GM10847 (cell line): ENCODE data around the gene PANK4.

Experiments
- POLR2A ChIP-seq: IDR thresholded peaks from 2 replicates; pipeline ENCODE4 v1.6.1; 2011; ENCODE audit not compliant: insufficient read length; ENCODE audit errors: extremely low read depth

PANK4 gene

GRCh38 chr1:2525920-2526823, at the start of gene PANK4:
PANK4 (minus strand) TSS chr1:2526596; CDS start chr1:2526587, 9 bp downstream.
- TF ChIP-seq POLR2A = peak; percentile 70

- TF ChIP-seq POLR2A = no peak
Measured at GRCh38 chr1:2574350-2574749, 48.0 kb upstream of the PANK4 start.

GRCh38 chr1:2573250-2573920, 47.0 kb upstream of the PANK4 start:
- no peak for TF ChIP-seq POLR2A

DNA sequence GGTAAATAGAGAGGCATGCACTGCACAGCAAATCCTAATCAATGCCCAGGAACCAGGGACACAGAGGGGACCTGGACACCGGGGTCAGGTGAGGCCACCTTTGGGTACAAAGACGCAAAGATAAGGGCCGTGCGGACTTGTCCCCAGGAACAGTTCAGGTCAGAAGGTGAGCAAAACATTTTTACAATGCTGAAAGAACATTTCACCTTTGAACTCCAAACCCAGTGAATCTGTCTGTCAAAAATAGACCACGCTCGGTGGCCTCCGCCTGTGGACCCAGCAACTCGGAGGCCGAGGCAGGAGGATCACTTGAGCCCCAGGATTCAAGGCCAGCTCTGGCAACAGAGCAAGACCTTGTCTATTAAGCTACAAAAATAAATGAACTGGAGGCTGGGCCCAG, 45.0 kb upstream of the PANK4 start:
- no peak for TF ChIP-seq POLR2A

- no peak for TF ChIP-seq POLR2A
Measured at GRCh38 chr1:2570332-2570731, 43.9 kb upstream of the PANK4 start.

GRCh38 chr1:2569060-2569459, 42.7 kb upstream of the PANK4 start:
- no peak for TF ChIP-seq POLR2A

- TF ChIP-seq POLR2A = no peak
Measured at GRCh38 chr1:2567083-2567679, 40.8 kb upstream of the PANK4 start.

GRCh38 chr1:2566101-2567045, 40.0 kb upstream of the PANK4 start:
- TF ChIP-seq POLR2A = no peak

DNA sequence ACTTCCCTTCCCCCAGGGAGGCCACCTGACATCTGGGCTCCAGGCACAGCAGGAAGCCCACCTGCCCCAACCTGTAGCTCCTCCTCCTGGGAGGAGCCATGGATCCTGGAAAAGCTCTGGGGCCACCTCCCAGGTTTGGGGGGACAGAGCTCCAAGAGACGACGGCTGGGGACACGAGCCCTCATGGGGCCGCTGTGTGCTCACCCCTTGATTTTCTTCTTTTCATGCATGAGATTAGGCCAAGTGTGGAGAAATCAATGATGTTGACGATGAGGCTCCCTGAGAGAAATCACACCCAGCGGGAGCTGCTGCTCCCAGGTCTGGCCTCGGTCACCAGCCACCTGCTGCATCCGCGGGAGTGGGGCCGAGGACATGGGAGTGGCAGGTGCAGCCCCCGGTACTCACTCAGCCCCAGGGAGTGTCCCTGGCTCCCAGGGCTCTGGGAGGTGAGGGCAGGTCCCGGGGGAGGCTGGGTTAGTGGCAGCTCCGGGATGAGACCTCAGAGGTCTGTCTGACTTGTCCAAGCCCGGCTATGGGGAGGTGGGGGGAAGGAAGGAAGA, 38.5 kb upstream of the PANK4 start:
- no peak for TF ChIP-seq POLR2A

DNA sequence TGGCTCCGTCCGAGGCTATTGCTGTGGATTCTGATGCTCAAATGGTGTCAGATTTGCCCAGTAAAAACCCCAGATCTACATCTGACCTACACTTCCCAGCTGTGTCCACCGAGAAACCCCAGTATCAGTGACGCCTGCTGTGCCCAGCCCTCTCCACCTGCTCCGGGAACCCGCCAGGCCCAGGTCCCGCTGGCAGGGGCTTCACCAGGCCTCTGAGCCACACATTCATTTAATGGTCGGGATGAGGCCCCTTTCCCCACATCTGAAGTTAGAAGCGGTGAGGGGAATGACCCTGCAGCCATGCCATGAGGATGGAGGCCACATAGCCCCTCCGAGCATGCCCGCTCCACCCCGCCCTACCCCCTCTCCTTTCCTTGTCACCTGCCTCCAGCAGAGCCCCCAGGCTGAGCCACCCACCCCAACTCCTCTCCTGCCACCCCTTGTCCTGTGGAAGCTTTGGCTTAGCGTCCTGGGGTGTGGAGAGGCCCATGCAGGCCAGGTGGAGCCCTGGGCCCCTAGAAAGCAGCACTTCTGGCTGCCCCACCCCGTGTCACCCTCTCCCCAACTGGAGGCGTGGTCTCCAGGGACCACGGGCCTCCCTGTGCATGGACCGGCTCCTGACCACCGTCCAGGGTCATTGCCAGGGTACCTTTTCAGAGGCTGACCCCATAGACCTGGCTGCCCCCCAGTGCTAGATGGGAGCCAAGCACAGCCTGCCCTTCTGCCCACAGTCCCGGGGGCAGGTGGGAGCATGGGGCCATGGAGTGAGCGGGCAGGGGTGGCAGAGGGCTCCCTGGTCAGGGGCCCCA, 37.8 kb upstream of the PANK4 start:
- no peak for TF ChIP-seq POLR2A

DNA sequence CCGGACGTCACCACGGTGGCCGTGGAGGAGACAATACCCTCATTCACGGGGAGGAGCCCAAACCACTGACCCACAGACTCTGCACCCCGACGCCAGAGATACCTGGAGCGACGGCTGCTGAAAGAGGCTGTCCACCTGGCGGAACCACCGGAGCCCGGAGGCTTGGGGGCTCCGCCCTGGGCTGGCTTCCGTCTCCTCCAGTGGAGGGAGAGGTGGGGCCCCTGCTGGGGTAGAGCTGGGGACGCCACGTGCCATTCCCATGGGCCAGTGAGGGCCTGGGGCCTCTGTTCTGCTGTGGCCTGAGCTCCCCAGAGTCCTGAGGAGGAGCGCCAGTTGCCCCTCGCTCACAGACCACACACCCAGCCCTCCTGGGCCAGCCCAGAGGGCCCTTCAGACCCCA, 36.8 kb upstream of the PANK4 start:
- no peak for TF ChIP-seq POLR2A

DNA sequence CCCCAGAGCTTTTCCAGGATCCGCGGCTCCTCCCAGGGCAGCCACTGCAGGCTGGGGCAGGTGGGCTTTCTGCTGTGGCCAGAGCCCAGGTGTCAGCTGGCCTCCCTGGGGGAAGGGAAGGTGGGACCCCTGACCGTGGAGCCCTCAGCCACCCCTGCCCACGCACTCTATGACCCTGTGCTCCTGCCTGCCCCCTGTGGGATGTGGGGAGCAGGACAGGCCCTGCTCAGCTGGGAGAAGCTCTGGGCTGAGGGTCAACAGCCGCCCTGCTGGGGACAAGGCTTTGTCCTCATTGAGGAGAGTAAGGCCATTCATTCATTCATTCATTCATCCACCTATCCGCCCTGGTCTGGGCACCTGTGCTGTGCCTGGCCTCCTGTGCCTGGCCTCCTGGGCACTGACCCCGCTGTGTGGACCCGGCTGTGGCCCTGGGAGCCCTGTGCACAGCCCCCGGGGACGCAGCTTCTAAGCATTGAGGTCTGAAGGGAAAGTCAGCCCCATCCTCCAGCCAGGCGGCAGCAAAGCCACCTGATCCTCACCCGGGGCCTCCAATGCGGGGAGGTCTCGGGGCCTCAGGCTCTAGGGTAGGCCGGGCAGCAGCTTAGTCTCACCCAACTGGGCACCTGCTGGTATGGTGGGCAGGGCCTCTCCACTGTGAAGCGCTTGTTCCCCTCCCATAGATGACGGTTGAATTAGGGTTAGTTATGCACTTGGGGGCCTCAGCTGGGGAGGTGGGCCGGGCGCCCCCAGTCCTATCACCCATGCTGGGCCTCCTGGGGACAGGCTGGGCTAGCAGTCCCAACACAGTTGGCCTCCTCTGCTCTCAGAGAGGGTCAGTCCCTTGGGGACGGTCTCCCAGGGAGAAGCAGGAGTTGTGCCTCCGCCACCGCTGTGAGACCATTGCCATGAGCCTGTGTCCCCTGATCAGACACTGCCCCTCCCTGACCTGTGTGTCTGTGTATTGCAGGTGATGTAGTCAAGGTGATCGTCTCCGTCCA, 35.8 kb upstream of the PANK4 start:
- TF ChIP-seq POLR2A = no peak

- TF ChIP-seq POLR2A = no peak
Measured at GRCh38 chr1:2561446-2561845, 35.0 kb upstream of the PANK4 start.
